ENCODE data around the gene ITGAV.

DNA sequence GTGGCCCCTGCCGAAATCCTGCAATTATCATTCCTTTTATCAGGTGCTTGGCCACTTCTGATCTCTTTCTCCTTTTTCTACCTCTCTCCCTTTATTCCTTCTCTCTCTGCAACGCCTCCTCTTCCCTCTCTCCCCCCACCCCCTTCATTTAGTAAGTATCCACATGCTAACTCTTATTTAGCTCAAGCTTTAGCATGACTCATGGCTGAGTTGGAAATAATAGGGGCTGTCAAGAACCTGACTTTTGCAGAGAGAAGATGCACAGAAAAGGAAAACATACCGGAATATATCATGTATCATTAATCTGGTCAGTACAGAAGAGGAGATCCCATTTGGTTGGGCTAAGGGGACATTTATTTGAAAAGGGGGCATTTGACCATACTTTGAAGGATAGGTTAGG, 137.1 kb downstream of the ITGAV start:
- TF ChIP-seq, protein P1, sequence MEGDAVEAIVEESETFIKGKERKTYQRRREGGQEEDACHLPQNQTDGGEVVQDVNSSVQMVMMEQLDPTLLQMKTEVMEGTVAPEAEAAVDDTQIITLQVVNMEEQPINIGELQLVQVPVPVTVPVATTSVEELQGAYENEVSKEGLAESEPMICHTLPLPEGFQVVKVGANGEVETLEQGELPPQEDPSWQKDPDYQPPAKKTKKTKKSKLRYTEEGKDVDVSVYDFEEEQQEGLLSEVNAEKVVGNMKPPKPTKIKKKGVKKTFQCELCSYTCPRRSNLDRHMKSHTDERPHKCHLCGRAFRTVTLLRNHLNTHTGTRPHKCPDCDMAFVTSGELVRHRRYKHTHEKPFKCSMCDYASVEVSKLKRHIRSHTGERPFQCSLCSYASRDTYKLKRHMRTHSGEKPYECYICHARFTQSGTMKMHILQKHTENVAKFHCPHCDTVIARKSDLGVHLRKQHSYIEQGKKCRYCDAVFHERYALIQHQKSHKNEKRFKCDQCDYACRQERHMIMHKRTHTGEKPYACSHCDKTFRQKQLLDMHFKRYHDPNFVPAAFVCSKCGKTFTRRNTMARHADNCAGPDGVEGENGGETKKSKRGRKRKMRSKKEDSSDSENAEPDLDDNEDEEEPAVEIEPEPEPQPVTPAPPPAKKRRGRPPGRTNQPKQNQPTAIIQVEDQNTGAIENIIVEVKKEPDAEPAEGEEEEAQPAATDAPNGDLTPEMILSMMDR (IDR thresholded peaks at IDR 0.05): no peak
- no peak for TF ChIP-seq POLR2A (IDR thresholded peaks at IDR 0.05)
